Epithelial cell of esophagus (primary cell): Measurements from ENCODE around the gene CEP112.

Experiments used
- DNase-seq: peaks from one replicate; pipeline ENCODE4 v3.0.0; 2010; ENCODE audit warnings: low read depth
- H3K4me3 ChIP-seq: 2 replicates; pipeline ENCODE4 v1.5.1; 2011; ENCODE audit warnings: mild to moderate bottlenecking, low read length, control low read depth
- TF ChIP-seq, protein P1 (sequence below): IDR thresholded peaks from 2 replicates; pipeline ENCODE4 v1.5.1; 2011; ENCODE audit warnings: low read depth, mild to moderate bottlenecking, low read length, control low read depth, inconsistent platforms; ENCODE audit not compliant: insufficient read depth; ENCODE audit errors: missing control alignments

CEP112 gene

GRCh38 chr17:65952015-65952414 lies 239.9 kb downstream of the CEP112 start:
- DNase-seq, result no peak
- TF ChIP-seq, protein P1, sequence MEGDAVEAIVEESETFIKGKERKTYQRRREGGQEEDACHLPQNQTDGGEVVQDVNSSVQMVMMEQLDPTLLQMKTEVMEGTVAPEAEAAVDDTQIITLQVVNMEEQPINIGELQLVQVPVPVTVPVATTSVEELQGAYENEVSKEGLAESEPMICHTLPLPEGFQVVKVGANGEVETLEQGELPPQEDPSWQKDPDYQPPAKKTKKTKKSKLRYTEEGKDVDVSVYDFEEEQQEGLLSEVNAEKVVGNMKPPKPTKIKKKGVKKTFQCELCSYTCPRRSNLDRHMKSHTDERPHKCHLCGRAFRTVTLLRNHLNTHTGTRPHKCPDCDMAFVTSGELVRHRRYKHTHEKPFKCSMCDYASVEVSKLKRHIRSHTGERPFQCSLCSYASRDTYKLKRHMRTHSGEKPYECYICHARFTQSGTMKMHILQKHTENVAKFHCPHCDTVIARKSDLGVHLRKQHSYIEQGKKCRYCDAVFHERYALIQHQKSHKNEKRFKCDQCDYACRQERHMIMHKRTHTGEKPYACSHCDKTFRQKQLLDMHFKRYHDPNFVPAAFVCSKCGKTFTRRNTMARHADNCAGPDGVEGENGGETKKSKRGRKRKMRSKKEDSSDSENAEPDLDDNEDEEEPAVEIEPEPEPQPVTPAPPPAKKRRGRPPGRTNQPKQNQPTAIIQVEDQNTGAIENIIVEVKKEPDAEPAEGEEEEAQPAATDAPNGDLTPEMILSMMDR, result no peak
- H3K4me3 ChIP-seq, result no peak overlapping the region

DNA sequence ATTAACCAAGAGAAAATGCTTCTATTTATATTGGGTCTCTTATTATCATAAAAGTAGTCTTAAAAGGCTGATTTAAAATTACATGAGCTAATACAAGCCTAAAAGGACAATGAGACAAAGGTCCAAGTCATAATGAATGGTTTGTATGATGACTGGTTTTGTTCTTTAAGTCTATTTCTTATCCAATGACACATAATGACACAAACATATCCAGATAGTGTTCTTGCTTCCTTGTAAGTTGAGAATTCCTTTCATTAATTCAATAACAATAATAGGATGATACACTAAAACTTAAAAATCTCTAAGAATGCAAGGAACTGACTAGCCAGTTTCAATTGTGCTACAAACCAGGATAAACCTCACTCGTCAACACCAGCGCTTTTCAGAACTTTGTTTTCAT lies 244.1 kb downstream of the CEP112 start:
- TF ChIP-seq, protein P1, result no peak
- H3K4me3 ChIP-seq, result no peak overlapping the region
- no peak for DNase-seq

- DNase-seq, result peak; percentile 42
- TF ChIP-seq, protein P1, result no peak
- H3K4me3 ChIP-seq, result no peak overlapping the region
Observed at GRCh38 chr17:65942592-65942991, 249.3 kb downstream of the CEP112 start.

- TF ChIP-seq, protein P1, result no peak
- no peak for DNase-seq
- H3K4me3 ChIP-seq, result no peak overlapping the region
Observed at GRCh38 chr17:65941356-65941899, 250.5 kb downstream of the CEP112 start.

- peak; percentile 76 for DNase-seq
- no peak overlapping the region for H3K4me3 ChIP-seq
- TF ChIP-seq, protein P1, result no peak
Observed at GRCh38 chr17:65936013-65936412, 255.9 kb downstream of the CEP112 start.

DNA sequence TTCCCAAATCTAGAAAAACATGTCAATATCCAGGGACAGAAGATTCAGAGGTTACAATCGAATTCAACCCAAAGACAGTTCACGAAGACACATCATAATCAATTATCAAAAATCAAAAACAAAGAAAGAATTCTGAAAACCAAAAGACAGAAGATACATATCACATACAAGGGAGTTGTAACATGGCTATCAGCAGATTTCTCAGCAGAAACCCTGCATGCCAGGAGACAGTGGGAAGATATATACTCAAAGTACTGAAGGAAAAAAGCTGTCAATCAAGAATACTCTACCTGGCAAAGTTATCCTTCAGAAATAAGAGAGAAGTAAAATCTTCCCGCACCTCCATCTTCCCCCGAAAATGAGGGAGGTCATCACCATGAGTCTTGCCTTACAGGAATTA lies 258.6 kb downstream of the CEP112 start:
- no peak overlapping the region for H3K4me3 ChIP-seq
- no peak for DNase-seq
- TF ChIP-seq, protein P1, result no peak

GRCh38 chr17:65931246-65932149 lies 260.4 kb downstream of the CEP112 start:
- TF ChIP-seq, protein P1, result no peak
- no peak for DNase-seq
- H3K4me3 ChIP-seq, result no peak overlapping the region
